OCI-LY1 (cell line): ENCODE measurements around the gene PCSK2.

Experiments
- H2AFZ ChIP-seq: fragments of 200-600 bp; sonication (generic), shearing (Covaris generic); 2 replicates; pipeline ENCODE4 v1.6.0; 2014; ENCODE audit warnings: antibody characterized with exemption, mild to moderate bottlenecking, low read length
- H3F3A ChIP-seq: fragments of 200-600 bp; sonication (generic), shearing (Covaris generic); 2 replicates; pipeline ENCODE4 v1.6.0; 2014; ENCODE audit warnings: mild to moderate bottlenecking, antibody characterized with exemption, low read length, moderate library complexity; ENCODE audit not compliant: insufficient read depth
- H3K27ac ChIP-seq: fragments of 200-600 bp; sonication (generic); 2 replicates; pipeline ENCODE4 v1.5.1; 2014; ENCODE audit warnings: low read length, mixed run types, mild to moderate bottlenecking, low read depth; ENCODE audit not compliant: poor library complexity, severe bottlenecking
- H3K27me3 ChIP-seq: fragments of 200-600 bp; sonication (generic); 2 replicates; pipeline ENCODE4 v1.6.0; 2014; ENCODE audit warnings: antibody characterized with exemption, mild to moderate bottlenecking, low read length, moderate library complexity; ENCODE audit not compliant: insufficient read depth
- H3K36me3 ChIP-seq: fragments of 200-600 bp; sonication (generic); 2 replicates; pipeline ENCODE4 v1.6.1; 2014; ENCODE audit warnings: mild to moderate bottlenecking, antibody characterized with exemption, low read length, moderate library complexity, mixed read lengths; ENCODE audit not compliant: insufficient read depth
- H3K4me1 ChIP-seq: fragments of 200-600 bp; sonication (generic); 2 replicates; pipeline ENCODE4 v1.5.1; 2014; ENCODE audit warnings: mild to moderate bottlenecking, low read length, moderate library complexity; ENCODE audit not compliant: insufficient read depth, severe bottlenecking
- H3K4me2 ChIP-seq: fragments of 200-600 bp; sonication (generic), shearing (Covaris generic); 2 replicates; pipeline ENCODE4 v1.6.1; 2014; ENCODE audit warnings: low read length
- H3K4me3 ChIP-seq: fragments of 200-600 bp; sonication (generic); 2 replicates; pipeline ENCODE4 v1.5.1; 2014; ENCODE audit warnings: low read length, low read depth, mild to moderate bottlenecking, mixed read lengths; ENCODE audit not compliant: poor library complexity, severe bottlenecking
- H3K79me2 ChIP-seq: fragments of 200-600 bp; shearing (Covaris generic); 2 replicates; pipeline ENCODE4 v1.6.1; 2016; ENCODE audit warnings: mixed run types, low read length, mixed read lengths; ENCODE audit not compliant: insufficient read depth
- H3K9ac ChIP-seq: fragments of 200-600 bp; sonication (generic), shearing (Covaris generic); 2 replicates; pipeline ENCODE4 v1.6.1; 2014; ENCODE audit warnings: mild to moderate bottlenecking, low read length, mixed read lengths
- H3K9me2 ChIP-seq: fragments of 200-600 bp; sonication (generic), shearing (Covaris generic); 2 replicates; pipeline ENCODE4 v1.6.1; 2014; ENCODE audit warnings: low read depth, mild to moderate bottlenecking, low read length, mixed read lengths
- H3K9me3 ChIP-seq: fragments of 200-600 bp; shearing (Covaris generic); 2 replicates; pipeline ENCODE4 v1.6.1; 2014; ENCODE audit warnings: low read length, mixed read lengths
- H4K20me1 ChIP-seq: fragments of 200-600 bp; sonication (generic), shearing (Covaris generic); 2 replicates; pipeline ENCODE4 v1.6.0; 2016; ENCODE audit warnings: mild to moderate bottlenecking, low read length; ENCODE audit not compliant: insufficient read depth
- EZH2 ChIP-seq: fragments of 200-600 bp; sonication (generic), shearing (Covaris generic); IDR thresholded peaks from 2 replicates; pipeline ENCODE4 v1.8.0; 2017; ENCODE audit warnings: borderline replicate concordance, mixed run types, mild to moderate bottlenecking, antibody characterized with exemption, low read length, moderate library complexity, mixed read lengths
- TF ChIP-seq, protein P1 (sequence below): fragments of 200-600 bp; sonication (generic), shearing (Covaris generic); IDR thresholded peaks from 2 replicates; pipeline ENCODE4 v1.5.1; 2017; ENCODE audit warnings: mild to moderate bottlenecking, antibody characterized with exemption, low read length, moderate library complexity, mixed read lengths

Gene PCSK2

DNA sequence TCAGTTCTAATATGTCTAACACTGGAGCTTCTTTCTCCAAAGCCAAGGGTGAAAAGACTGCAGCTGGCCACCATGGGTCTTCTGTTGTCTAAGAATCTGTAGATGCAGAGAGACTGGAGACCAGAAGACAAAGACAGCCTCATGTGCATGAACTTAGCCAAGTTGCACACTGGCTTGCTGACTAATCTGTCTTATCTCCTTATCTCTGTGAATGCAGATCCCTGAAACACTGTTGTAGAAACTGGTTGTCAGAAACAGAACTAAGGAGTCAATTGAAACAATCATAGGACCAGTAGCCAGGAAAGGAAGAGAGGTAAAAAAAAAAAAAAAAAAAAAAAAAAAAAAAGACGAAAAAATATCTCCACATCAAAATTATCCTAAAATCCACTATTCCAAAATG lies 194.7 kb downstream of the PCSK2 start:
- Histone ChIP-seq H4K20me1 (no peaks in the 10 kb centered on the region), H3K79me2 (no peaks in the 10 kb centered on the region), H3K36me3 (no peaks in the 10 kb centered on the region), H3K27ac (no peak overlapping the region), H3K27me3 (no peaks in the 10 kb centered on the region), H3K9me2 (no peaks in the 10 kb centered on the region), H3K9me3 (no peaks in the 10 kb centered on the region), H3K9ac (no peak overlapping the region), H2AFZ (no peak overlapping the region), H3F3A (no peaks in the 10 kb centered on the region), H3K4me2 (no peak overlapping the region), H3K4me3 (no peak overlapping the region), H3K4me1 (no peaks in the 10 kb centered on the region)
- TF ChIP-seq, protein P1, sequence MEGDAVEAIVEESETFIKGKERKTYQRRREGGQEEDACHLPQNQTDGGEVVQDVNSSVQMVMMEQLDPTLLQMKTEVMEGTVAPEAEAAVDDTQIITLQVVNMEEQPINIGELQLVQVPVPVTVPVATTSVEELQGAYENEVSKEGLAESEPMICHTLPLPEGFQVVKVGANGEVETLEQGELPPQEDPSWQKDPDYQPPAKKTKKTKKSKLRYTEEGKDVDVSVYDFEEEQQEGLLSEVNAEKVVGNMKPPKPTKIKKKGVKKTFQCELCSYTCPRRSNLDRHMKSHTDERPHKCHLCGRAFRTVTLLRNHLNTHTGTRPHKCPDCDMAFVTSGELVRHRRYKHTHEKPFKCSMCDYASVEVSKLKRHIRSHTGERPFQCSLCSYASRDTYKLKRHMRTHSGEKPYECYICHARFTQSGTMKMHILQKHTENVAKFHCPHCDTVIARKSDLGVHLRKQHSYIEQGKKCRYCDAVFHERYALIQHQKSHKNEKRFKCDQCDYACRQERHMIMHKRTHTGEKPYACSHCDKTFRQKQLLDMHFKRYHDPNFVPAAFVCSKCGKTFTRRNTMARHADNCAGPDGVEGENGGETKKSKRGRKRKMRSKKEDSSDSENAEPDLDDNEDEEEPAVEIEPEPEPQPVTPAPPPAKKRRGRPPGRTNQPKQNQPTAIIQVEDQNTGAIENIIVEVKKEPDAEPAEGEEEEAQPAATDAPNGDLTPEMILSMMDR, result no peak
- TF ChIP-seq EZH2, result no peak

DNA sequence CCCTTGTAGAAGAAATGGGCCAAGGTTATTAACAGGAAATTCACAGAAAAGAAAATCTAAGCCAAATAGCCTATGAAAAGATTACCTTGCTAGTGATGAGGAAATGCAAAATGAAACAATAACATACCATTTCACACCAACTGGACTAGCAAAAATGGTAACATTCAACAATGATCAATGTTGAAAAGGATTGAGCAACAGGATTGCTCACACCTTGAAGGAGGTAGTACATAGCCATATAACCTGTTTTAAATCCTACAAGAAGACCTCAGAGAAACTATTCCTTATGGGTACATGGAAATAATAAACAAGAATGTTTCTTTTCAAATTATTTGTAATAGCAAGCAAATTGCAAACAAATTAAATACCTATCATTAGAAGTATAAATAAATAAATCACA lies 196.9 kb downstream of the PCSK2 start:
- no peaks in the 10 kb centered on the region for H3K79me2 ChIP-seq
- H3K27ac ChIP-seq, result no peak overlapping the region
- H2AFZ ChIP-seq, result no peak overlapping the region
- no peaks in the 10 kb centered on the region for H3F3A ChIP-seq
- no peak overlapping the region for H3K9ac ChIP-seq
- no peak overlapping the region for H3K4me3 ChIP-seq
- no peaks in the 10 kb centered on the region for H3K9me3 ChIP-seq
- TF ChIP-seq EZH2, result no peak
- TF ChIP-seq, protein P1, result no peak
- no peaks in the 10 kb centered on the region for H3K36me3 ChIP-seq
- no peaks in the 10 kb centered on the region for H3K4me1 ChIP-seq
- no peaks in the 10 kb centered on the region for H3K27me3 ChIP-seq
- H3K9me2 ChIP-seq, result no peaks in the 10 kb centered on the region
- no peak overlapping the region for H3K4me2 ChIP-seq
- no peaks in the 10 kb centered on the region for H4K20me1 ChIP-seq

DNA sequence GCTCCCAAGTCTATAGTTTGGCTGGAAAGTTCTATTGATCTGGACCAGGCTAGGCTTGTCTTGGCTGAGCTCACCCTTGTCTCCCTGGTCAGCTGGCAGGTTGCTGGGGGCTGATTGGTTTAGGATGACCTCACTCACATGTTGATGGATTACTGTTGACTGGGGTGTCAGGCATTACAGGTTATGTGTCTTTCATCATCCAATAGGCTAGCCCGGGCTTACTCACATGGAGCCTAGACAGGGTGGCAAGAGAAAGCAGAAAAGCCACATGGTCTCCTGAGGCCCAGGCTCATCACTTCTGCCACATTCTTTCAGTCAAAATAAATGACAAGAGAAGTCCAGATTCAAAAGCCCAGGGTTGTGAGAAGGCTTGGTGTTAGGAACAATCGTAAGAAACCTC lies 200.8 kb downstream of the PCSK2 start:
- no peak overlapping the region for H3K4me3 ChIP-seq
- H3K27ac ChIP-seq, result no peak overlapping the region
- no peaks in the 10 kb centered on the region for H3K36me3 ChIP-seq
- H2AFZ ChIP-seq, result no peak overlapping the region
- H3K9me3 ChIP-seq, result no peaks in the 10 kb centered on the region
- H3K9ac ChIP-seq, result no peak overlapping the region
- TF ChIP-seq, protein P1, result no peak
- no peak for TF ChIP-seq EZH2
- H3K27me3 ChIP-seq, result no peaks in the 10 kb centered on the region
- H3F3A ChIP-seq, result no peaks in the 10 kb centered on the region
- no peak overlapping the region for H3K4me2 ChIP-seq
- H3K4me1 ChIP-seq, result no peaks in the 10 kb centered on the region
- H3K79me2 ChIP-seq, result no peaks in the 10 kb centered on the region
- no peaks in the 10 kb centered on the region for H3K9me2 ChIP-seq
- H4K20me1 ChIP-seq, result no peaks in the 10 kb centered on the region
